Measurements from ENCODE around the gene ATP8A1.
"Not testable (repeated sequence)": the region's sequence is repeated elsewhere in the genome, so short reads cannot be mapped to it uniquely, and the experiment has no call there.

DNA sequence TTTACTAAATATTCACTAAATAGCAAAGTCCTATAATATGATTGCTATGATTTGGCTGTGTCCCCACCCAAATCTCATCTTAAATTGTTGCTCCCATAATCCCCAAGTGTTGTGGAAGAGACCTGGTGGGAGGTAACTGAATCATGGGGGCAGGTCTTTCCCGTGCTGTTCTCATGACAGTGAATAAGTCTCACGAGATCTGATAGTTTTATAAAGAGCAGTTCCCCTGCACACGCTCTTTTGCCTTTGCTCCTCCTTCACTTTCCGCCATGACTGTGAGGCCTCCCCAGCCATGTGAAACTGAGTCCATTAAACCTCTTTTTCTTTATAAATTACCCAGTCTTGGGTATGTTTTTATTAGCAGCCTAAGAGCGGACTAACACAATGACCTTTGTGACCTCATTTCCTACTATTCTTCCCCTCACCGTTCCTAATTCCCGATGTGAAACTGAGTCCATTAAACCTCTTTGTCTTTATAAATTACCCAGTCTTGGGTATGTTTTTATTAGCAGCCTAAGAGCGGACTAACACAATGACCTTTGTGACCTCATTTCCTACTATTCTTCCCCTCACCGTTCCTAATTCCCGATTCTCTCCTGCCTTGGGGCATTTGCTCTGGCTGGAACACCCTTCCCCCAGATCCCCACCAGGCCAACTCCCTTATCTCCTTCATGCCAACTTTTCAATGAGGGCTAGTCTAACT is 4.2 kb downstream of the ATP8A1 start:
- TF ChIP-seq, protein P1, sequence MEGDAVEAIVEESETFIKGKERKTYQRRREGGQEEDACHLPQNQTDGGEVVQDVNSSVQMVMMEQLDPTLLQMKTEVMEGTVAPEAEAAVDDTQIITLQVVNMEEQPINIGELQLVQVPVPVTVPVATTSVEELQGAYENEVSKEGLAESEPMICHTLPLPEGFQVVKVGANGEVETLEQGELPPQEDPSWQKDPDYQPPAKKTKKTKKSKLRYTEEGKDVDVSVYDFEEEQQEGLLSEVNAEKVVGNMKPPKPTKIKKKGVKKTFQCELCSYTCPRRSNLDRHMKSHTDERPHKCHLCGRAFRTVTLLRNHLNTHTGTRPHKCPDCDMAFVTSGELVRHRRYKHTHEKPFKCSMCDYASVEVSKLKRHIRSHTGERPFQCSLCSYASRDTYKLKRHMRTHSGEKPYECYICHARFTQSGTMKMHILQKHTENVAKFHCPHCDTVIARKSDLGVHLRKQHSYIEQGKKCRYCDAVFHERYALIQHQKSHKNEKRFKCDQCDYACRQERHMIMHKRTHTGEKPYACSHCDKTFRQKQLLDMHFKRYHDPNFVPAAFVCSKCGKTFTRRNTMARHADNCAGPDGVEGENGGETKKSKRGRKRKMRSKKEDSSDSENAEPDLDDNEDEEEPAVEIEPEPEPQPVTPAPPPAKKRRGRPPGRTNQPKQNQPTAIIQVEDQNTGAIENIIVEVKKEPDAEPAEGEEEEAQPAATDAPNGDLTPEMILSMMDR (IDR thresholded peaks at IDR 0.05) = not testable (repeated sequence)
- TF ChIP-seq POLR2A, POLR2AphosphoS5 (IDR thresholded peaks at IDR 0.05): not testable (repeated sequence)
